CD14-positive monocyte (primary cell): ENCODE data around the gene SPIRE1. TPM values are rescaled to one million over a fixed set of nuclear protein-coding genes. Genes with fewer than 3 reads are reported as not detected.
"Not testable (repeated sequence)": the region's sequence is repeated elsewhere in the genome, so short reads cannot be mapped to it uniquely, and the experiment has no call there.

Experiments used
- DNase-seq, 3 donors: peaks; one replicate each; pipeline ENCODE4 v3.0.0-alpha.2; 2011 to 2022
- H2AFZ ChIP-seq: 2 replicates; pipeline ENCODE4 v1.6.0; 2012; ENCODE audit warnings: mild to moderate bottlenecking, low read depth, low read length, inconsistent platforms; ENCODE audit not compliant: insufficient read depth, poor library complexity, severe bottlenecking
- H3K27ac ChIP-seq, 2 donors: 1 replicate in 1 of 2; 2 replicates in 1 of 2; pipeline ENCODE4 v1.5.1; 2012 to 2013; ENCODE audit warnings: low read length in 2 of 2, control low read depth in 1 of 2, inconsistent platforms in 1 of 2, low read depth in 1 of 2, mild to moderate bottlenecking in 1 of 2
- H3K27me3 ChIP-seq, 2 donors: one replicate each; pipeline versions ENCODE4 v1.6.0 to v1.6.1; 2011 to 2013; ENCODE audit warnings: low read length in 2 of 2; ENCODE audit not compliant: control insufficient read depth in 2 of 2, insufficient read depth in 2 of 2
- H3K36me3 ChIP-seq, 2 donors: replicated peaks in 1 of 2; 1 replicate in 1 of 2; 2 replicates in 1 of 2; pipeline versions ENCODE4 v1.5.1 to v1.6.1; 2012 to 2013; ENCODE audit warnings: low read length in 2 of 2, control low read depth in 1 of 2, inconsistent platforms in 1 of 2, mild to moderate bottlenecking in 1 of 2; ENCODE audit not compliant: insufficient read depth in 2 of 2, control insufficient read depth in 1 of 2
- H3K4me1 ChIP-seq, 2 donors: 1 replicate in 1 of 2; 2 replicates in 1 of 2; pipeline versions ENCODE4 v1.5.1 to v1.6.1; 2012 to 2013; ENCODE audit warnings: low read length in 2 of 2, control low read depth in 1 of 2, inconsistent platforms in 1 of 2, mild to moderate bottlenecking in 1 of 2, moderate library complexity in 1 of 2; ENCODE audit not compliant: insufficient read depth in 2 of 2, control insufficient read depth in 1 of 2
- H3K4me2 ChIP-seq: replicated peaks from 2 replicates; pipeline ENCODE3; 2012; ENCODE audit warnings: low read length, moderate library complexity, mild to moderate bottlenecking; ENCODE audit not compliant: poor library complexity, severe bottlenecking; ENCODE audit errors: extremely low read depth
- H3K4me3 ChIP-seq, 3 experiments: fragments of 200-600 bp in 1 of 3; sonication (generic) in 1 of 3; replicated peaks in 1 of 3; 1 replicate in 2 of 3; 2 replicates in 1 of 3; pipeline ENCODE4 v1.5.1; 2011 to 2013; ENCODE audit warnings: low read length in 3 of 3, mild to moderate bottlenecking in 3 of 3, control low read depth in 2 of 3, low read depth in 2 of 3, inconsistent platforms in 1 of 3, moderate library complexity in 1 of 3
- H3K79me2 ChIP-seq: 2 replicates; pipeline ENCODE4 v1.6.0; 2012; ENCODE audit warnings: mild to moderate bottlenecking, control low read depth, inconsistent platforms, low read length, moderate library complexity; ENCODE audit not compliant: insufficient read depth
- H3K9ac ChIP-seq: 2 replicates; pipeline ENCODE4 v1.6.0; 2017; ENCODE audit warnings: low read length, mild to moderate bottlenecking; ENCODE audit not compliant: insufficient read depth, poor library complexity, severe bottlenecking
- H3K9me3 ChIP-seq, 2 donors: replicated peaks in 1 of 2; 1 replicate in 1 of 2; 2 replicates in 1 of 2; pipeline versions ENCODE4 v1.5.1 to v1.6.1; 2012 to 2013; ENCODE audit warnings: low read length in 2 of 2, control low read depth in 1 of 2; ENCODE audit not compliant: control insufficient read depth in 1 of 2, insufficient read depth in 1 of 2
- H4K20me1 ChIP-seq: 2 replicates; pipeline ENCODE4 v1.6.0; 2012; ENCODE audit warnings: mild to moderate bottlenecking, low read length, control low read depth, moderate library complexity; ENCODE audit not compliant: insufficient read depth
- H3K27ac Mint-ChIP-seq, 7 donors: one replicate each; pipeline ENCODE4 v1.8.0; 2020; ENCODE audit warnings: mild to moderate bottlenecking in 7 of 7, mixed read lengths in 7 of 7, moderate library complexity in 6 of 7, inconsistent platforms in 2 of 7
- H3K27me3 Mint-ChIP-seq, 3 donors: one replicate each; pipeline ENCODE4 v1.8.0; 2021 to 2022; ENCODE audit warnings: low read depth in 3 of 3, mild to moderate bottlenecking in 3 of 3, mixed read lengths in 3 of 3, moderate library complexity in 3 of 3, inconsistent platforms in 1 of 3
- H3K36me3 Mint-ChIP-seq, 2 donors: one replicate each; pipeline ENCODE4 v1.8.0; 2020; ENCODE audit warnings: mixed read lengths in 2 of 2, inconsistent platforms in 1 of 2, mild to moderate bottlenecking in 1 of 2
- H3K4me1 Mint-ChIP-seq: one replicate; pipeline ENCODE4 v1.8.0; 2020; ENCODE audit warnings: mild to moderate bottlenecking, mixed read lengths
- H3K4me3 Mint-ChIP-seq, 2 donors: one replicate each; pipeline ENCODE4 v1.8.0; 2020; ENCODE audit warnings: mild to moderate bottlenecking in 2 of 2, mixed read lengths in 2 of 2, moderate library complexity in 1 of 2
- H3K9me3 Mint-ChIP-seq, 7 donors: one replicate each; pipeline ENCODE4 v1.8.0; 2020 to 2022; ENCODE audit warnings: mixed read lengths in 7 of 7, mild to moderate bottlenecking in 6 of 7, moderate library complexity in 6 of 7, inconsistent platforms in 2 of 7
- WGBS: methylation state at CpG from one replicate; pipeline ENCODE4 v1.1.5; 2013; ENCODE audit warnings: missing lambda C conversion rate; ENCODE audit not compliant: insufficient coverage; 5-methylcytosine and 5-hydroxymethylcytosine counted together
- intact Hi-C, 2 donors: fragments of 100-400 bp; cut with micrococcal nuclease; formaldehyde crosslinking; loops; one replicate each; pipeline versions ENCODE4 v1.15.0 to v1.15.1; 2023
- polyA plus RNA-seq, 3 donors: library from polyadenylated mRNA; depleted of rRNA in 1 of 3; unstranded in 2 of 3; stranded (reverse) in 1 of 3; fragments of 300-500 nt in 2 of 3; fragments of >200 nt in 1 of 3; fragmentation: Illumina TruSeq in 2 of 3; gene quantifications; 1 replicate in 2 of 3; 2 replicates in 1 of 3; pipeline ENCODE4 v1.2.3, GENCODE V29; 2012 to 2021
- TF ChIP-seq, protein P1 (sequence below): fragments of 200-600 bp; IDR thresholded peaks from one replicate; pipeline ENCODE4 v1.8.0; 2022; ENCODE audit warnings: antibody characterized with exemption, mild to moderate bottlenecking

Gene SPIRE1
- polyA plus RNA-seq, 3 donors, result 1.7 to 1.9 (median 1.8) TPM

DNA sequence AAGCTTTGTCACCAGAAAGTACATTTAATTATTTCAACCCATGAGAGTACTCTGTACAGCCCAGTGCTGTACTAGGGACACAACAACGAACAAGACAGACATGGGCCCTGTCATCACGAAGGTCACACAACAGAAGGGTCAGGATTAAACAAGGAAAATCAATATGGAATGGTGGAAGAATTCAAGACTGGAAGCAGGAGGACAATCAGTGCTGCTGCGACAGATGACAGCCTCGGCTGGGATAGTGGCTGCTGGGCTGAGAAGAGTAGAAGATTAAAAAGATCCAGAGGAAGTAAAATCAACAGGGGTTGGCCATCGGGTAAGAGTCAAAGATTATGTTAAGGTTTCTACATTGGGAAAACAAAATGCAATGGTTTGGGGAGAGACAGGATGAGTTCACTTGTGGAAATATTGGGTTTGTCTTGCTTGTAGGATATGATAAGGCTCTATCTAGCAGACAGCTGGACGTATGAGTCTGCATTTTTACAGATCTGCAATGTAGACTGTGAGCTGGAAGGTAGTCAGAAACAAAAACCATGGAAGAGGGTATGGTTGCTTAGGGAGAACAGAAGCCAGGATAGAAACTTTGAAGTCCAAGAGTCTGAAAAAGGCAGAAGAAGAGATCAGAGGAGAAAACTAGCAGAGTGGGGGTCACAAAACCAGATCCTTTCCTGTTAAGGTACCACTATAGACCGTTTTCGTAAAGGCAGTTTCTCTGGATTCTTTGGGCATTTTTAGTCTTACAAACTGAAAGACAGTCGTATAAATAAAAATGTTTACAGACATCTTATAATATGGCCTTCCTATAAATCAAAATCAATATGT is 166.1 kb downstream of the SPIRE1 start:
- no peak overlapping the region for H3K4me3 Mint-ChIP-seq
- H3K27me3 Mint-ChIP-seq, result peaks cover 0 to 4% (median 0%) of the 10 kb centered on the region in 3 donors
- intact Hi-C loops, result no loop called here
- no peak for DNase-seq
- H3K27ac Mint-ChIP-seq, result peak overlapping the region in 2 of 7 donors; percentile 4 to 23
- H3K4me1 ChIP-seq, result no peaks in the 10 kb centered on the region
- no peak overlapping the region for H3K27ac ChIP-seq
- H3K36me3 ChIP-seq, result no peaks in the 10 kb centered on the region
- no peaks in the 10 kb centered on the region for H4K20me1 ChIP-seq
- H3K4me2 ChIP-seq, result no peak overlapping the region
- H3K9ac ChIP-seq, result no peak overlapping the region
- no peak overlapping the region for H2AFZ ChIP-seq
- TF ChIP-seq, protein P1, sequence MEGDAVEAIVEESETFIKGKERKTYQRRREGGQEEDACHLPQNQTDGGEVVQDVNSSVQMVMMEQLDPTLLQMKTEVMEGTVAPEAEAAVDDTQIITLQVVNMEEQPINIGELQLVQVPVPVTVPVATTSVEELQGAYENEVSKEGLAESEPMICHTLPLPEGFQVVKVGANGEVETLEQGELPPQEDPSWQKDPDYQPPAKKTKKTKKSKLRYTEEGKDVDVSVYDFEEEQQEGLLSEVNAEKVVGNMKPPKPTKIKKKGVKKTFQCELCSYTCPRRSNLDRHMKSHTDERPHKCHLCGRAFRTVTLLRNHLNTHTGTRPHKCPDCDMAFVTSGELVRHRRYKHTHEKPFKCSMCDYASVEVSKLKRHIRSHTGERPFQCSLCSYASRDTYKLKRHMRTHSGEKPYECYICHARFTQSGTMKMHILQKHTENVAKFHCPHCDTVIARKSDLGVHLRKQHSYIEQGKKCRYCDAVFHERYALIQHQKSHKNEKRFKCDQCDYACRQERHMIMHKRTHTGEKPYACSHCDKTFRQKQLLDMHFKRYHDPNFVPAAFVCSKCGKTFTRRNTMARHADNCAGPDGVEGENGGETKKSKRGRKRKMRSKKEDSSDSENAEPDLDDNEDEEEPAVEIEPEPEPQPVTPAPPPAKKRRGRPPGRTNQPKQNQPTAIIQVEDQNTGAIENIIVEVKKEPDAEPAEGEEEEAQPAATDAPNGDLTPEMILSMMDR, result no peak
- no peaks in the 10 kb centered on the region for H3K79me2 ChIP-seq
- peaks cover 0 to 1% (median 0%) of the 10 kb centered on the region in 7 donors for H3K9me3 Mint-ChIP-seq
- no peaks in the 10 kb centered on the region for H3K4me1 Mint-ChIP-seq
- peaks cover 0 to 7% of the 10 kb centered on the region in 2 donors for H3K36me3 Mint-ChIP-seq
- no peak overlapping the region for H3K4me3 ChIP-seq
- 92% methylated on average over 4 of the region's 9 CpGs for WGBS
- no peaks in the 10 kb centered on the region for H3K9me3 ChIP-seq
- H3K27me3 ChIP-seq, result no peaks in the 10 kb centered on the region

DNA sequence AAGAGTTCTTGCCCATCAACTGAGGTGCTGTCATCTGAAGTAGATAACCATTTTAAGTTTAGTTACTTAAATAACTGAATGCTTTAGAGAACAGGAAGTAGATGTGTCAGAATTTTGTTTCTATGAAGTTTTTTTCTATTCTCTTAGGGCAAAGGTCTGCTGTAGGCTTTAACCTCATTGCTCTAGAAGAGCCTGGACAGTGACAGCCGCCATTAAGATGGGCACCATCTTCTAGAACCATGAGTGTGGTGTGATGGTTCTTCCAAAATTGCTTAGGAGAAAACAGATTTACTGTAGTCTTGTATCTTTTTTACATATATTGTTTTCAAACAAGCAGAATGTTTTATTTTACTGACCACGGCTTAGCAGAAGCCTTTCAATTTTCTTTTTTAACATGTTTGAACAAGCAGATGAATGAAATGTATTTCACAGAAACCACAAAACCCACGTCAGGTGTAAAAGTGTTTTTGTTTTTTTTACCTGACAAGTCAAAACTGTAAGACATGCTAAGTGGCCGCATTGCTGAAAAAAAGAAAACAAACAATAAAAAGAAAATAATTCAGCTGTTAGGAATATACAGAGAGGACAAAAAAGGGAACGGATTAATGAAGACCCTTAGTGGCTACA is 172.3 kb downstream of the SPIRE1 start:
- no peak overlapping the region for H3K27ac Mint-ChIP-seq
- Histone ChIP-seq H4K20me1 (no peaks in the 10 kb centered on the region), H3K4me1 (no peaks in the 10 kb centered on the region), H3K9ac (no peak overlapping the region), H3K36me3 (no peaks in the 10 kb centered on the region), H3K27ac (no peak overlapping the region), H3K4me2 (no peak overlapping the region), H3K27me3 (no peaks in the 10 kb centered on the region), H3K9me3 (no peaks in the 10 kb centered on the region), H2AFZ (no peak overlapping the region), H3K4me3 (no peak overlapping the region), H3K79me2 (no peaks in the 10 kb centered on the region)
- no peaks in the 10 kb centered on the region for H3K4me1 Mint-ChIP-seq
- WGBS, result no CpG with 5 or more reads among the region's 5 CpGs
- TF ChIP-seq, protein P1, result no peak
- H3K36me3 Mint-ChIP-seq, result no peaks in the 10 kb centered on the region
- H3K9me3 Mint-ChIP-seq, result no peaks in the 10 kb centered on the region
- DNase-seq, result no peak
- H3K27me3 Mint-ChIP-seq, result no peaks in the 10 kb centered on the region
- intact Hi-C loops, result no loop called here
- no peak overlapping the region for H3K4me3 Mint-ChIP-seq

DNA sequence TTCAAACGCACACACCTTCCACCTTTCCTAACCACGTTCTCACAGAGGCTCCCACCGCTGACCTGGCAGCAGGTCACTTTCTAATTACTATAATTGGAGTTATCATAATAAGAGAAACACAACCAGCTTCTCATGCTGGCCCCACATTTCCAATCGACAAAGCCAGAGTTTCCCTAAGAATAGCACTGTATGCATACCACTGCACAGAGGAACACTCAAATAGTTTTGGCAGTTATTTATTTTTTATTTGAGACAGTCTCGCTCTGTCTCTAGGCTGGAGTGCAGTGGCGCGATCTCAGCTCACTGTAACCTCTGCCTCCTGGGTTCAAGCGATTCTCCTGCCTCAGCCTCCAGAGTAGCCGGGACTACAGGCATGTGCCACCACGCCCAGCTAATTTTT is 176.0 kb downstream of the SPIRE1 start:
- H3K79me2 ChIP-seq, H3K4me1 Mint-ChIP-seq, H3K27ac ChIP-seq, H3K36me3 Mint-ChIP-seq, DNase-seq, H3K27me3 Mint-ChIP-seq, H3K27ac Mint-ChIP-seq, H3K36me3 ChIP-seq, H3K4me1 ChIP-seq, H3K9me3 ChIP-seq, H4K20me1 ChIP-seq, H3K4me2 ChIP-seq, H3K9ac ChIP-seq, H2AFZ ChIP-seq, H3K9me3 Mint-ChIP-seq, H3K4me3 Mint-ChIP-seq, H3K4me3 ChIP-seq, intact Hi-C loops, H3K27me3 ChIP-seq: not testable (repeated sequence)
- WGBS, result 100% methylated on average over 2 of the region's 10 CpGs
